Skeletal muscle tissue (tissue), 5 donors: Measurements from ENCODE around the gene PPIL4. TPM values are rescaled to one million over a fixed set of nuclear protein-coding genes. Genes with fewer than 3 reads are reported as not detected.
A peak's percentile ranks its signal among the peaks of the same experiment; 100 is the strongest.

Experiments
- H3K27ac ChIP-seq: one replicate; pipeline ENCODE4 v1.7.0; 2013; ENCODE audit warnings: mild to moderate bottlenecking, low read depth, low read length, inconsistent platforms
- H3K27me3 ChIP-seq, 3 donors: one replicate each; pipeline ENCODE4 v1.7.0; 2013; ENCODE audit warnings: low read length in 3 of 3; ENCODE audit not compliant: control insufficient read depth in 3 of 3, insufficient read depth in 3 of 3
- H3K36me3 ChIP-seq, 3 donors: one replicate each; pipeline ENCODE4 v1.7.0; 2013; ENCODE audit warnings: low read length in 3 of 3; ENCODE audit not compliant: control insufficient read depth in 3 of 3, insufficient read depth in 3 of 3
- H3K4me1 ChIP-seq, 3 donors: one replicate each; pipeline ENCODE4 v1.7.0; 2013; ENCODE audit warnings: low read length in 3 of 3, mild to moderate bottlenecking in 3 of 3; ENCODE audit not compliant: control insufficient read depth in 3 of 3, insufficient read depth in 3 of 3
- H3K4me3 ChIP-seq, 3 donors: one replicate each; pipeline ENCODE4 v1.7.0; 2013; ENCODE audit warnings: low read length in 3 of 3
- H3K9ac ChIP-seq, 3 donors: one replicate each; pipeline ENCODE4 v1.7.0; 2013; ENCODE audit warnings: low read length in 3 of 3, mild to moderate bottlenecking in 3 of 3, moderate library complexity in 2 of 3, low read depth in 1 of 3
- H3K9me3 ChIP-seq, 3 donors: one replicate each; pipeline ENCODE4 v1.7.0; 2013; ENCODE audit warnings: low read length in 3 of 3; ENCODE audit not compliant: control insufficient read depth in 3 of 3
- small RNA-seq: library from RNA; depleted of rRNA; stranded (forward); fragments of <200 nt; gene quantifications from one replicate; pipeline ENCODE3, GENCODE V24; 2014
- total RNA-seq: library from RNA; depleted of rRNA; stranded (reverse); fragments of >200 nt; gene quantifications from one replicate; pipeline ENCODE4 v1.2.3, GENCODE V29; 2014
- donor health status: Osteomylitis.

Gene PPIL4
- total RNA-seq, 1 donor from 2014 or later: 19.3 TPM

DNA sequence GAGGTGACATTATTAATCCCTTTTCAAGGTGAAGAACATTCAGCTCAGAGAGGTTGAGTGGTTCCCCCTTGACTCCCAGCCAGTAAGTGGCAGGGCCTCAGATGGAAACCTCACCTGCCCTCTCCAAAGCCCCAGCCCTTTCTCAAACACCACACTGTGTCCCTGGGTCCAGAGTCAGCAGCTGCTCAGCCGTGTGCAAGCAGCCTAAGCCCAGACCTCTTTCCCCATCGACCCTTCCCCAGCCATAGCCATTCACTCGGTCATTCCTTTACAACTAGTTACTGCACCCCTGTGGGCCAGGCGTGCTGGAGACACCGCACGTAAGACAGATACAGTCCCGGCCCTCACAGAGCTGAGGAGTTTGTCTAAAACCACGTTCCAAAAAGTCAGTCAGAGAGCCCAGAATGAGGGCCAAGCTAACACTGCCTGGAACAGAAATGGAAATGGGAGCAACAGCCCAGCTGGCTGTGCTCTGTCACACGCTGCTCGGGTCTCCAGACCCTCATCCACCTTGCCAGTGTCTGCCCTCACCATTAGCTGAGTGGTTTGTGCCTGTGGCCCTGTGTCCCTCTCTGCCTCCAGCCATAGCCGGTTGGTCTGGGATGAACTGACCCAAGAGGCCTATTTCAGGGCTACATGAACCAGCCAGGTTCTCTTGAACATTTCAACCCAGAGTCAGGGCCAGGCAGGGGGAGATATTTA, 90.7 kb downstream of the PPIL4 start:
- peaks cover 19 to 32% (median 32%) of the 10 kb centered on the region in 3 donors for H3K4me1 ChIP-seq
- no peaks in the 10 kb centered on the region for H3K36me3 ChIP-seq
- H3K27ac ChIP-seq: peak overlapping the region; percentile 62
- H3K9me3 ChIP-seq: no peaks in the 10 kb centered on the region
- peak overlapping the region; percentile 48 to 69 (median 63) for H3K9ac ChIP-seq
- H3K4me3 ChIP-seq: peak overlapping the region in 2 of 3 donors; percentile 11 to 61
- peaks cover 6 to 15% (median 9%) of the 10 kb centered on the region in 3 donors for H3K27me3 ChIP-seq

Small RNA genes lying within 50 kb of the gene (small RNA-seq; reads per million reads assigned to genes)
- gene RF00410 (not detected), gene RNU7-3P (not detected)

Other genes with a start within 250 kb of the PPIL4 start
- gene TAB2, start 228.3 kb downstream of the PPIL4 start, total RNA-seq: 25.1 TPM
- 0.52 TPM for gene SUMO4, start 145.8 kb downstream of the PPIL4 start, total RNA-seq
- 1.0 TPM for gene ZC3H12D, start 61.0 kb downstream of the PPIL4 start, total RNA-seq
- 41.2 TPM for gene GINM1, start 20.3 kb upstream of the PPIL4 start, total RNA-seq
- gene KATNA1, start 102.7 kb upstream of the PPIL4 start, total RNA-seq: 30.8 TPM
- 15.1 TPM for gene LATS1, start 172.1 kb upstream of the PPIL4 start, total RNA-seq
- 17.2 TPM for gene NUP43, start 200.5 kb upstream of the PPIL4 start, total RNA-seq
- 63.7 TPM for gene PCMT1, start 203.7 kb upstream of the PPIL4 start, total RNA-seq